B cell (primary cell): ENCODE measurements around the gene LTB4R. TPM values are rescaled to one million over a fixed set of nuclear protein-coding genes. Genes with fewer than 3 reads are reported as not detected.

Source experiments
- ATAC-seq: fragments of 200-7000 bp; cut with Tn5 transposase; one replicate; pipeline ENCODE4 v1.10.0; 2021; ENCODE audit warnings: low read depth, mild to moderate bottlenecking, moderate number of reproducible peaks, moderate library complexity
- CTCF ChIA-PET: fragments of 350-600 bp; sonication (Branson Sonifier 250); formaldehyde crosslinking; loops from one replicate; lab custom pipeline; 2021; ENCODE audit warnings: antibody characterized with exemption, inconsistent platforms; lab: Charles Lee
- POLR2A ChIA-PET: fragments of 350-600 bp; sonication (Branson Sonifier 250); formaldehyde crosslinking; loops from one replicate; lab custom pipeline; 2021; ENCODE audit warnings: antibody characterized with exemption; lab: Charles Lee
- DNase-seq: peaks from one replicate; pipeline ENCODE4 v3.0.0; 2013
- H2AFZ ChIP-seq: 2 replicates; pipeline ENCODE4 v1.6.1; 2012; ENCODE audit warnings: mild to moderate bottlenecking, low read depth, low read length; ENCODE audit not compliant: insufficient read depth, poor library complexity, severe bottlenecking
- H3K27ac ChIP-seq, 2 donors: 1 replicate in 1 of 2; 2 replicates in 1 of 2; pipeline ENCODE4 v1.5.1; 2012 to 2013; ENCODE audit warnings: low read length in 2 of 2, mild to moderate bottlenecking in 2 of 2, moderate library complexity in 1 of 2
- H3K27me3 ChIP-seq, 4 experiments: fragments of 200-600 bp in 1 of 4; sonication (generic) in 1 of 4; replicated peaks in 1 of 4; 1 replicate in 2 of 4; 2 replicates in 2 of 4; pipeline versions ENCODE4 v1.6.1 to v1.7.0; 2013 to 2016; ENCODE audit warnings: low read length in 3 of 4, mild to moderate bottlenecking in 2 of 4, mixed read lengths in 1 of 4, moderate library complexity in 1 of 4; ENCODE audit not compliant: insufficient read depth in 4 of 4, control insufficient read depth in 3 of 4; ENCODE audit errors: control extremely low read depth in 1 of 4
- H3K36me3 ChIP-seq, 2 experiments: replicated peaks in 1 of 2; 1 replicate in 1 of 2; 2 replicates in 1 of 2; pipeline versions ENCODE4 v1.6.1 to v1.7.1; 2013; ENCODE audit warnings: low read length in 1 of 2; ENCODE audit not compliant: insufficient read depth in 2 of 2, control insufficient read depth in 1 of 2; ENCODE audit errors: control extremely low read depth in 1 of 2, extremely low read depth in 1 of 2
- H3K4me1 ChIP-seq, 2 donors: fragments of 200-600 bp in 1 of 2; sonication (generic) in 1 of 2; 1 replicate in 1 of 2; 2 replicates in 1 of 2; pipeline versions ENCODE4 v1.5.1 to v1.6.1; 2013 to 2017; ENCODE audit warnings: low read length in 2 of 2; ENCODE audit not compliant: control insufficient read depth in 2 of 2, insufficient read depth in 2 of 2
- H3K4me2 ChIP-seq: replicated peaks from 2 replicates; pipeline ENCODE3; 2012; ENCODE audit warnings: mild to moderate bottlenecking, low read depth, low read length; ENCODE audit not compliant: poor library complexity, severe bottlenecking
- H3K4me3 ChIP-seq, 5 experiments: fragments of 200-600 bp in 1 of 5; sonication (generic) in 1 of 5; 1 replicate in 3 of 5; 2 replicates in 2 of 5; pipeline versions ENCODE4 v1.5.1 to v1.7.0; 2011 to 2016; ENCODE audit warnings: low read length in 4 of 5, mild to moderate bottlenecking in 4 of 5, low read depth in 2 of 5, control low read depth in 1 of 5, moderate library complexity in 1 of 5; ENCODE audit not compliant: insufficient read depth in 1 of 5; ENCODE audit errors: control extremely low read depth in 1 of 5, extremely low read depth in 1 of 5
- H3K79me2 ChIP-seq: fragments of 200-600 bp; sonication (generic); one replicate; pipeline ENCODE4 v1.6.0; 2016; ENCODE audit warnings: low read length; ENCODE audit not compliant: control insufficient read depth, insufficient read depth
- H3K9ac ChIP-seq: fragments of 200-600 bp; sonication (generic); 2 replicates; pipeline ENCODE4 v1.6.1; 2017; ENCODE audit warnings: mild to moderate bottlenecking, low read length, moderate library complexity
- H3K9me3 ChIP-seq, 3 donors: one replicate each; pipeline versions ENCODE4 v1.6.1 to v1.7.1; 2013; ENCODE audit warnings: low read length in 2 of 3; ENCODE audit not compliant: control insufficient read depth in 2 of 3, insufficient read depth in 1 of 3; ENCODE audit errors: control extremely low read depth in 1 of 3
- H4K20me1 ChIP-seq: 2 replicates; pipeline ENCODE4 v1.6.0; 2012; ENCODE audit warnings: mild to moderate bottlenecking, low read length; ENCODE audit not compliant: insufficient read depth, control insufficient read depth, poor library complexity, severe bottlenecking
- H3K27ac Mint-ChIP-seq: one replicate; pipeline ENCODE4 v1.8.0; 2021; ENCODE audit warnings: mixed read lengths
- H3K27me3 Mint-ChIP-seq: one replicate; pipeline ENCODE4 v1.8.0; 2021; ENCODE audit warnings: mixed read lengths
- H3K4me1 Mint-ChIP-seq: one replicate; pipeline ENCODE4 v1.8.0; 2021; ENCODE audit warnings: mixed read lengths
- H3K4me3 Mint-ChIP-seq: one replicate; pipeline ENCODE4 v1.8.0; 2021; ENCODE audit warnings: mixed read lengths
- H3K9me3 Mint-ChIP-seq: one replicate; pipeline ENCODE4 v1.8.0; 2022; ENCODE audit warnings: mixed read lengths; ENCODE audit not compliant: insufficient read depth
- EZH2 ChIP-seq: IDR thresholded peaks from 2 replicates; pipeline ENCODE4 v1.6.1; 2012; ENCODE audit warnings: borderline replicate concordance, low read depth, mild to moderate bottlenecking, moderate library complexity, low read length; ENCODE audit not compliant: insufficient read depth, poor library complexity, severe bottlenecking
- WGBS: methylation state at CpG from one replicate; pipeline ENCODE4 v1.1.5; 2013; ENCODE audit warnings: missing lambda C conversion rate; ENCODE audit not compliant: insufficient coverage; 5-methylcytosine and 5-hydroxymethylcytosine counted together
- intact Hi-C: fragments of 100-400 bp; cut with micrococcal nuclease; formaldehyde crosslinking; loops from one replicate; pipeline ENCODE4 v1.10.0; 2022
- polyA plus RNA-seq: library from polyadenylated mRNA; depleted of rRNA; stranded (reverse); fragments of >200 nt; gene quantifications from 2 replicates; pipeline ENCODE4 v1.2.3, GENCODE V29; 2012
- total RNA-seq, 2 donors: library from RNA; stranded (reverse); fragments of 120-200 nt in 1 of 2; gene quantifications; 1 replicate in 1 of 2; 2 replicates in 1 of 2; pipeline versions ENCODE4 v1.2.3 to v1.2.4, GENCODE V29; 2013 to 2022
- TF ChIP-seq, protein P1 (sequence below): fragments of 200-600 bp; IDR thresholded peaks from one replicate; pipeline ENCODE4 v1.8.0; 2022; ENCODE audit warnings: antibody characterized with exemption, mild to moderate bottlenecking

The LTB4R gene
- total and polyA plus RNA-seq, 2 donors (not counting 1 experiment from before 2014, with no cell fraction given) = 8.8 to 19.1 TPM

DNA sequence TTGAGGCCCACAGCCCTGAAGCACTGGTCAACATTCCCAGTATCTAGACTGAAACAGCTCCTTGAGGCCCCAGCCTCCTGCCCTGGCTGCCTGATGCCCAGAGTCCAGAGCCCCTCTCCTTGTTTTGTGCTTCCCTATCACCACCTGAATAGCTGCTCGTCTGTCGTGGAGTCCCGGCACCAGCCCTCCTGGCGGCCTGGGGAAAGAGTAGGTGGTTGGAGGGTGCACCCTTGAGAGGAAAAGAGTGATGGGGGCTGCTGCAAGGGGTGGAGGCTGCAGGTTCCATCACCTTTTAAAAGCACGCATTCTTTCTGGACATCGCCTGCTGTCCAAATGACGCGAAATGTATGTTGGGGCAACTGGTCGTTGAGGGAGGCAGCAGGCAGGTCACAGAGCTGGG, 43.1 kb upstream of the LTB4R start:
- Histone ChIP-seq H3K27me3 (no peaks in the 10 kb centered on the region), H3K9me3 (no peaks in the 10 kb centered on the region), H3K27ac (no peak overlapping the region), H3K36me3 (peaks cover 0 to 39% of the 10 kb centered on the region in 2 experiments), H4K20me1 (no peaks in the 10 kb centered on the region), H3K4me1 (peaks cover 19 to 24% of the 10 kb centered on the region in 2 donors), H3K4me3 (no peak overlapping the region), H3K9ac (no peak overlapping the region), H3K79me2 (peaks cover 8% of the 10 kb centered on the region), H3K4me2 (no peak overlapping the region), H2AFZ (no peak overlapping the region)
- no peak for ATAC-seq
- H3K4me1 Mint-ChIP-seq = peaks cover 28% of the 10 kb centered on the region
- CTCF ChIA-PET = interaction anchor here (1.6 to 3.8 kb wide), 2 partner anchors 25 to 42 kb away, joined by 6 to 39 read pairs; partner anchors contain the start of genes CIDEB, LTB4R, LTB4R2 and TINF2
- no peaks in the 10 kb centered on the region for H3K9me3 Mint-ChIP-seq
- POLR2A ChIA-PET = no interaction called here
- TF ChIP-seq, protein P1, sequence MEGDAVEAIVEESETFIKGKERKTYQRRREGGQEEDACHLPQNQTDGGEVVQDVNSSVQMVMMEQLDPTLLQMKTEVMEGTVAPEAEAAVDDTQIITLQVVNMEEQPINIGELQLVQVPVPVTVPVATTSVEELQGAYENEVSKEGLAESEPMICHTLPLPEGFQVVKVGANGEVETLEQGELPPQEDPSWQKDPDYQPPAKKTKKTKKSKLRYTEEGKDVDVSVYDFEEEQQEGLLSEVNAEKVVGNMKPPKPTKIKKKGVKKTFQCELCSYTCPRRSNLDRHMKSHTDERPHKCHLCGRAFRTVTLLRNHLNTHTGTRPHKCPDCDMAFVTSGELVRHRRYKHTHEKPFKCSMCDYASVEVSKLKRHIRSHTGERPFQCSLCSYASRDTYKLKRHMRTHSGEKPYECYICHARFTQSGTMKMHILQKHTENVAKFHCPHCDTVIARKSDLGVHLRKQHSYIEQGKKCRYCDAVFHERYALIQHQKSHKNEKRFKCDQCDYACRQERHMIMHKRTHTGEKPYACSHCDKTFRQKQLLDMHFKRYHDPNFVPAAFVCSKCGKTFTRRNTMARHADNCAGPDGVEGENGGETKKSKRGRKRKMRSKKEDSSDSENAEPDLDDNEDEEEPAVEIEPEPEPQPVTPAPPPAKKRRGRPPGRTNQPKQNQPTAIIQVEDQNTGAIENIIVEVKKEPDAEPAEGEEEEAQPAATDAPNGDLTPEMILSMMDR = no peak
- TF ChIP-seq EZH2 = no peak
- no peaks in the 10 kb centered on the region for H3K27me3 Mint-ChIP-seq
- H3K4me3 Mint-ChIP-seq = no peak overlapping the region
- DNase-seq = no peak
- intact Hi-C loops = no loop called here
- WGBS = 100% methylated on average over 5 of the region's 9 CpGs
- no peak overlapping the region for H3K27ac Mint-ChIP-seq

DNA sequence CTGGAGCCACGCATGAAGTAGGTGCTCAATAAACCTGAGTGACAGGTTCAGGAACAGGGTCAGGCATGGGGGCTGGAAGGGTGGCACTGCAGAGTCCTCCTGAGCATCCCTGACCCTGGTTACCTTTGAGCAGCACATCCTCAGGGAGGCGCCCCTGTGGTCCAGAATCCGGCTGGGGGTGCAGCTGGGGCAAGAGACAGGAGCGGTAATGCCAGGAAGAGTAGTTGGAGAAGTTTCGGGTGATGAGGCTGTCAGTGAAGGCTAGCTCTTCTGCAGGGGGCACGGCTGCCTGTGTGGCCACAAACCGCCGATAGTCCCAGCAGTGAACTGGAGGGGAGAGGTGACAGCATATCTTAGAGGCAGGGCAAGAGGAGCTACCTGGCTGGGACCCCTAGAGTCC, 41.9 kb upstream of the LTB4R start:
- intact Hi-C loops = no loop called here
- H3K4me3 Mint-ChIP-seq = peak overlapping the region; percentile 37
- WGBS = 91% methylated on average over 8 of the region's 8 CpGs
- peaks cover 29 to 35% of the 10 kb centered on the region in 2 donors for H3K4me1 ChIP-seq
- H2AFZ ChIP-seq = no peak overlapping the region
- H3K9me3 ChIP-seq = no peaks in the 10 kb centered on the region
- POLR2A ChIA-PET = interaction anchor here (2.9 kb wide), 1 partner anchor 27 kb away, joined by 51 read pairs; the partner anchor contains the start of gene TINF2
- peaks cover 0 to 39% of the 10 kb centered on the region in 2 experiments for H3K36me3 ChIP-seq
- H3K27me3 Mint-ChIP-seq = no peaks in the 10 kb centered on the region
- peaks cover 11% of the 10 kb centered on the region for H3K79me2 ChIP-seq
- H3K27me3 ChIP-seq = no peaks in the 10 kb centered on the region
- H3K27ac Mint-ChIP-seq = peak overlapping the region; percentile 15
- H3K4me2 ChIP-seq = no peak overlapping the region
- TF ChIP-seq EZH2 = no peak
- TF ChIP-seq, protein P1 = no peak
- no peaks in the 10 kb centered on the region for H3K9me3 Mint-ChIP-seq
- no peak overlapping the region for H3K4me3 ChIP-seq
- DNase-seq = no peak
- H3K9ac ChIP-seq = no peak overlapping the region
- no peaks in the 10 kb centered on the region for H4K20me1 ChIP-seq
- H3K27ac ChIP-seq = no peak overlapping the region
- no peak for ATAC-seq
- CTCF ChIA-PET = interaction anchor here (1.0 to 4.2 kb wide), 8 partner anchors 22 to 55 kb away, joined by 3 to 40 read pairs (median 21); partner anchors contain the start of genes CHMP4A, CIDEB, LTB4R and LTB4R2
- H3K4me1 Mint-ChIP-seq = peaks cover 40% of the 10 kb centered on the region
